ENCODE data around the gene SKOR1. TPM values are rescaled to one million over a fixed set of nuclear protein-coding genes. Genes with fewer than 3 reads are reported as not detected.

The SKOR1 gene
- total RNA-seq, 1 donor from 2014 or later: not detected

DNA sequence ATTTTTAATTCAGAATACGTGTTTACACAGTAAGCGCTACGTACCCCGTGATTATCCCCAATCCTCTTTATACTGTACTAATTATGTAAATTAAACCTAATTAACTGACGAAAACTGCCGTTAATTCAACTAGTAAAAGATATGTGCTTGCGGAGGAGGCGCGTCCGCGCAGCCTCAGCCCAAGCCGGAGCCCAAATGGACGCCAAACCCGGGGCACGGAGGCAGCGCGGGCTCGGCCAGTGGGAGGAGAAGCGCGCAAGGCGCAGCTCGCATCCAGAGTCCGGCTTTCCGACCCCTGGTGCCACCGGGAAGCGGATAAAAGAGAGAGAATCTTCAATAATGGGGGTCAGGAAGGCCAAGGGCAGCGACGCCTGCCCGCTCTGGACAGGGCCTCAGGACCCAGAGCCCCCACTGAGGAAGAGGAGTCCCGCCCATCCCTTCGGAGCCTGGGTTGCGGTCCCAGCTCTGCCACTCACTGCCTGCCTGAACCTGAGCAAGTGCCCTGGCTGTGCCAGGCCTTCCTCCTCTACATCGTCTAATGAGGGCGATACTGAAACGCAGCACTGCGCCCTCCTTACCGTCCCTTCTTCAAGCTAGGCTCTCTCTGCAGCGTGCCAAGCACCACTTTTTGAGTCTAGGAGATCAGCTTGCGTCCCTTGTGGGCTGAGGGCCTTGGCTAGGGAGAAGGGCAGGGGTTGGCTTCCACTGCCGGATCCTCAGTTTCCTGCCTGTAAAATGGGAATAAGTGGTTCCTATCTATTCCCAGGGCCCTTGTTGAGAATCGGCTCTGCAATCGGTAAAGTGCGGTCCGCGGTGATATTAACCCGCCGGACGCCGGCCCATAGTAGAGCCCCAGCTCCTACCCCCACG, 5.0 kb upstream of the SKOR1 start:
- Mint-ChIP-seq H3K9me3 (ENCODE audit: unreplicated experiment) (peaks cover 14% of the 10 kb centered on the region), H3K4me1 (ENCODE audit: low read depth, unreplicated experiment) (peaks cover 2% of the 10 kb centered on the region), H3K27ac (ENCODE audit: unreplicated experiment) (no peak overlapping the region), H3K36me3 (ENCODE audit: low read depth, unreplicated experiment) (peaks cover 1% of the 10 kb centered on the region), H3K27me3 (ENCODE audit: low read depth, unreplicated experiment) (peaks cover 81% of the 10 kb centered on the region), H3K4me3 (ENCODE audit: unreplicated experiment) (no peak overlapping the region)
- H3K79me2 ChIP-seq (ENCODE audit: insufficient read depth, low read length): no peaks in the 10 kb centered on the region
- H3K27me3 ChIP-seq (ENCODE audit: insufficient read depth, low read length): peaks cover 79% of the 10 kb centered on the region
- H4K20me1 ChIP-seq (ENCODE audit: insufficient read depth, low read length): peaks cover 27% of the 10 kb centered on the region
- H3K9ac ChIP-seq (ENCODE audit: low read length): no peak overlapping the region
- FAIRE-seq (no peak), DNase-seq (ENCODE audit: low read depth) (no peak)
- peaks cover 6% of the 10 kb centered on the region for H3K4me1 ChIP-seq (ENCODE audit: insufficient read depth, low read length)
- H2AFZ ChIP-seq (ENCODE audit: low read depth, low read length): no peak overlapping the region
- H3K9me3 ChIP-seq (ENCODE audit: insufficient read depth, low read depth, low read length): peaks cover 7% of the 10 kb centered on the region
- H3K27ac ChIP-seq (ENCODE audit: low read depth, low read length): no peak overlapping the region
- H3K4me3 ChIP-seq (ENCODE audit: insufficient read depth, low read depth, low read length): no peak overlapping the region
- H3K36me3 ChIP-seq (ENCODE audit: insufficient read depth, low read length): no peaks in the 10 kb centered on the region
- peak; percentile 96 for TF ChIP-seq EZH2 (IDR thresholded peaks at IDR 0.05; ENCODE audit: insufficient read depth, low read length)
- TF ChIP-seq, protein P1, sequence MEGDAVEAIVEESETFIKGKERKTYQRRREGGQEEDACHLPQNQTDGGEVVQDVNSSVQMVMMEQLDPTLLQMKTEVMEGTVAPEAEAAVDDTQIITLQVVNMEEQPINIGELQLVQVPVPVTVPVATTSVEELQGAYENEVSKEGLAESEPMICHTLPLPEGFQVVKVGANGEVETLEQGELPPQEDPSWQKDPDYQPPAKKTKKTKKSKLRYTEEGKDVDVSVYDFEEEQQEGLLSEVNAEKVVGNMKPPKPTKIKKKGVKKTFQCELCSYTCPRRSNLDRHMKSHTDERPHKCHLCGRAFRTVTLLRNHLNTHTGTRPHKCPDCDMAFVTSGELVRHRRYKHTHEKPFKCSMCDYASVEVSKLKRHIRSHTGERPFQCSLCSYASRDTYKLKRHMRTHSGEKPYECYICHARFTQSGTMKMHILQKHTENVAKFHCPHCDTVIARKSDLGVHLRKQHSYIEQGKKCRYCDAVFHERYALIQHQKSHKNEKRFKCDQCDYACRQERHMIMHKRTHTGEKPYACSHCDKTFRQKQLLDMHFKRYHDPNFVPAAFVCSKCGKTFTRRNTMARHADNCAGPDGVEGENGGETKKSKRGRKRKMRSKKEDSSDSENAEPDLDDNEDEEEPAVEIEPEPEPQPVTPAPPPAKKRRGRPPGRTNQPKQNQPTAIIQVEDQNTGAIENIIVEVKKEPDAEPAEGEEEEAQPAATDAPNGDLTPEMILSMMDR (IDR thresholded peaks at IDR 0.05; ENCODE audit: insufficient read depth, low read depth, low read length): no peak
- peak overlapping the region; percentile 5 for H3K4me2 ChIP-seq (ENCODE audit: low read length)

GRCh38 chr15:67820992-67821783, 4.1 kb upstream of the SKOR1 start:
- Mint-ChIP-seq H3K27me3 (ENCODE audit: low read depth, unreplicated experiment) (peaks cover 84% of the 10 kb centered on the region), H3K36me3 (ENCODE audit: low read depth, unreplicated experiment) (peaks cover 1% of the 10 kb centered on the region), H3K27ac (ENCODE audit: unreplicated experiment) (peak overlapping the region; percentile 41), H3K4me1 (ENCODE audit: low read depth, unreplicated experiment) (peaks cover 2% of the 10 kb centered on the region), H3K4me3 (ENCODE audit: unreplicated experiment) (no peak overlapping the region), H3K9me3 (ENCODE audit: unreplicated experiment) (peaks cover 18% of the 10 kb centered on the region)
- Histone ChIP-seq H4K20me1 (ENCODE audit: insufficient read depth, low read length) (peaks cover 29% of the 10 kb centered on the region), H3K27ac (ENCODE audit: low read depth, low read length) (no peak overlapping the region), H3K27me3 (ENCODE audit: insufficient read depth, low read length) (peaks cover 85% of the 10 kb centered on the region), H3K4me2 (ENCODE audit: low read length) (no peak overlapping the region), H3K9me3 (ENCODE audit: insufficient read depth, low read depth, low read length) (peaks cover 7% of the 10 kb centered on the region), H2AFZ (ENCODE audit: low read depth, low read length) (no peak overlapping the region), H3K79me2 (ENCODE audit: insufficient read depth, low read length) (no peaks in the 10 kb centered on the region), H3K36me3 (ENCODE audit: insufficient read depth, low read length) (no peaks in the 10 kb centered on the region), H3K4me1 (ENCODE audit: insufficient read depth, low read length) (peaks cover 11% of the 10 kb centered on the region), H3K4me3 (ENCODE audit: insufficient read depth, low read depth, low read length) (no peak overlapping the region), H3K9ac (ENCODE audit: low read length) (no peak overlapping the region)
- peak; percentile 29 for TF ChIP-seq EZH2 (IDR thresholded peaks at IDR 0.05; ENCODE audit: insufficient read depth, low read length)
- TF ChIP-seq, protein P1 (IDR thresholded peaks at IDR 0.05; ENCODE audit: insufficient read depth, low read depth, low read length): no peak
- FAIRE-seq (no peak), DNase-seq (ENCODE audit: low read depth) (peak; percentile 31)
